ENCODE measurements around the gene NR2F1. TPM values are rescaled to one million over a fixed set of nuclear protein-coding genes. Genes with fewer than 3 reads are reported as not detected.

NR2F1 gene
- total and polyA plus RNA-seq, 7 donors, result 0.39 to 1.4 (median 1.2) TPM

DNA sequence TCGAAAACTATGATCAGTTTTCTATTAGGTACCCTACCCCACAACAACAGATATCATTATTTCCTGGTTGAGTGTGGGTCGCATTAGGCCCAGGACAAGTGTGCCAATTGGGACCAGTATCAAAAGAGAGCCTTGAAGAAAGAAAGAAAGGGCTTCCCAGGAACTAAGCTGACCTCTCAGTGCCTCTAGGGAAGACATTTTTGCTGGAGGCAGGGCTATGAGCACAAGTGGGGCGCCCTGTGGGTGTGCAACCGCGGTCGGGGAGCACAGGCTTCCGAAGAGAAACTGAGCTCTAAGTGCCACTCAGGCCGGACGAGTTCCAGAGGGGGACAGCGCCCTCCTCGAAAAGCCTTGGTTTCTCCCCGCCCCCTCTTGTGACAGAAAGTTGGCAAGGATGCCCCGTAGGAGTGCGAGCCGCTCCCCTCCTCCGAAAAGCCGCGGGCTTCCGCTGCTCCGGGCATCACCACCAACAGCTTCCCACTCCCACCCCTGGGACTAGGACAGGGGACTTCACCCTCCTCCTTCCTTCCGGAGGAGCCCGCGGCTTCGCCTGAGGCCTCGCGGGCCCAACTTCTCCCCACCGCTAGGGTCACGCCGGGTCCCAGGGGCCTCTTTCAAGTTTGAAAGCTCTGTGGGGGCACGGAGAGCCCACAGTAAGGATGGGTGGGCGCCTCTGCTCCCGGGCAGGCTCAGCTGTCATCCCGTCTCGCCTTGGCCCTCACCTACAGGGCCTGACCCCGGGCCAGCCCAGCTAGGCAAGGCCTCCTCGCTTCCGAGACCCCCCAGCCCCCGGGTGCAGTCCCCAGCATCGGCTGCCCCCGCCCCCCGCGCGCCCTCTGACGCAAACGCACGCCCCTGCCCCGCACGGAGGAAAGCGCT lies 4.0 kb upstream of the NR2F1 start:
- H3K4me3 ChIP-seq, result peak overlapping the region; percentile 70
- ATAC-seq (no peak), DNase-seq (peak in 1 of 2 donors; percentile 49)
- no peaks in the 10 kb centered on the region for H3K36me3 ChIP-seq (ENCODE audit: insufficient read depth in 1 of 2, low read depth in 1 of 2)
- WGBS, 3 donors, result 13 to 27% (median 23%) methylated on average over 41 to 49 of the region's 49 CpGs
- H3K27ac ChIP-seq, result no peak overlapping the region
- H3K9me3 ChIP-seq, result no peaks in the 10 kb centered on the region
- peaks cover 7% of the 10 kb centered on the region for H3K4me1 ChIP-seq
- H3K27me3 ChIP-seq (ENCODE audit: insufficient read depth in 3 of 3, low read length in 2 of 3), result peaks cover 0 to 50% (median 0%) of the 10 kb centered on the region in 3 donors
- no peak for TF ChIP-seq CTCF (IDR thresholded peaks at IDR 0.05)
- intact Hi-C loops (cut with DNase I), result loop anchor here in 1 of 2 donors (10.0 kb wide), 1 partner anchor 316 kb away; no protein-coding TSS in a partner anchor

GRCh38 chr5:93579692-93580062 lies 3.3 kb upstream of the NR2F1 start:
- intact Hi-C loops (cut with DNase I), result loop anchor here (2.0 to 10.0 kb wide), 5 partner anchors 43 to 338 kb away; no protein-coding TSS in a partner anchor

DNA sequence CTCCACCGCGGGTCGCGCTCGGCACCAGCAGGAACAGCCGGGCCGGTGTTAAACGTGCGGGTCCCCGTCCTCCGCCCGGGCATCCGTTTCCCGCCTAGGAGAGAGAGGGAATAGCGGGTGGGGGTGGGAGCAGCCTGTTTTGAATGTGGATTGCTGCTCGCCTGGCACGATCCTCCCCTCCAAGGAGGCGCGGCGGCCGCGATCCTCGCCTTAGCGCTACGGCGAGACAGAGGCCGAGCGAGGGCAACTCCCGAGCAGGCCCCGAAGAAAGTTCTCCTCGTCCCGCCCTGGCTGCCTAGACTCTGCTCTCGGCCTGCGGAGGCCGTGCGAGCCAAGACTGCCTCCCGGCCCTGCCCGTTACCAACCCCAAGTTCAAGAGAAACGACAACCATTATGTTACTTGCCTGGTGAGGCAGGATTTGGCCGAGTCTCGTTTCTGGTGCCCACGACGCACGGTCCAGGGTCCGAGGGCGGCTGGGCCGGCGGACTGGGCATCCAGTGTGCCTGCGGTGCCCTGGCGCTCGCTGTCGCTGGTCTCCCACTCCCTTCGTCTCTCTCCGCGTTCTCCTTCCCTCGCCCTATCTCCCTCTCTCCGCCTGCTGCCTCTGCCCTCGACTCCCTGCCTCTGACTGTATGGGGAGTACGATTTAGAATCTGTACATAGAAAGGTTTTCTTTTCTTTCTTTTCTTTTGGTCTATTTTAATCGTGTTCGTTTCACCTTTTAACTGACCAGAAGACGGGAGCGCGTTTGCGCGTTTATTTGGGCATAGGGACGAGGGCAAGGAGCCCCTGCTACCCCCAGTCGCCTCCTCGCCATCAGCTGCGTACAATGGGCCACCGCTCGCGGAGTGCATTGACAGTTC lies 2.7 kb upstream of the NR2F1 start:
- peaks cover 7% of the 10 kb centered on the region for H3K4me1 ChIP-seq
- H3K27ac ChIP-seq, result no peak overlapping the region

More at GRCh38 chr5:93579692-93580062, 3.3 kb upstream of the NR2F1 start:
- Histone ChIP-seq H3K27ac (no peak overlapping the region), H3K9me3 (no peaks in the 10 kb centered on the region), H3K36me3 (ENCODE audit: insufficient read depth in 1 of 2, low read depth in 1 of 2) (no peaks in the 10 kb centered on the region), H3K4me1 (peaks cover 7% of the 10 kb centered on the region), H3K4me3 (peak overlapping the region; percentile 70), H3K27me3 (ENCODE audit: insufficient read depth in 3 of 3, low read length in 2 of 3) (peaks cover 0 to 45% (median 0%) of the 10 kb centered on the region in 3 donors)
- WGBS, 3 donors, result 0 to 1% (median 1%) methylated on average over 32 of the region's 32 CpGs
- DNase-seq (no peak), ATAC-seq (peak in 2 of 4 donors; percentile 0 to 32)
- no peak for TF ChIP-seq CTCF (IDR thresholded peaks at IDR 0.05)

More for the DNA sequence above, 2.7 kb upstream of the NR2F1 start:
- DNase-seq (peak in 1 of 2 donors; percentile 39), ATAC-seq (peak; percentile 26 to 34 (median 32))
- 1% methylated on average over 61 to 73 of the region's 73 CpGs for WGBS, 3 donors
- intact Hi-C loops (cut with DNase I), result loop anchor here (2.0 to 10.0 kb wide), 4 partner anchors 42 to 337 kb away; no protein-coding TSS in a partner anchor
- TF ChIP-seq CTCF (IDR thresholded peaks at IDR 0.05), result no peak
- Histone ChIP-seq H3K4me3 (peak overlapping the region; percentile 70), H3K36me3 (ENCODE audit: insufficient read depth in 1 of 2, low read depth in 1 of 2) (no peaks in the 10 kb centered on the region), H3K27me3 (ENCODE audit: insufficient read depth in 3 of 3, low read length in 2 of 3) (peaks cover 0 to 39% (median 0%) of the 10 kb centered on the region in 3 donors), H3K9me3 (no peaks in the 10 kb centered on the region)

Data from psoas muscle (tissue), 8 donors.